SH-SY5Y (cell line): ENCODE results near the gene FOXR1.

Experiments
- GATA2 ChIP-seq: IDR thresholded peaks from 2 replicates; pipeline ENCODE4 v1.6.1; 2011; ENCODE audit warnings: mild to moderate bottlenecking, low read depth, low read length
- GATA3 ChIP-seq: IDR thresholded peaks from 2 replicates; pipeline ENCODE4 v1.6.1; 2011; ENCODE audit warnings: low read depth, mild to moderate bottlenecking, low read length, moderate library complexity

GRCh38 chr11:119029069-119029339, 57.4 kb downstream of the FOXR1 start:
- no peak for TF ChIP-seq GATA3
- no peak for TF ChIP-seq GATA2
